K562 (cell line): Measurements from ENCODE around the gene TBX1. TPM values are rescaled to one million over a fixed set of nuclear protein-coding genes. Genes with fewer than 3 reads are reported as not detected.

Experiments used
- ARHGAP35 ChIP-seq: fragments of 450-650 bp; IDR thresholded peaks from 2 replicates; pipeline ENCODE4 v1.6.1; 2018; ENCODE audit not compliant: partially characterized antibody
- BRD9 ChIP-seq: fragments of 450-650 bp; IDR thresholded peaks from 2 replicates; pipeline ENCODE4 v1.6.1; 2018; ENCODE audit warnings: low read depth; ENCODE audit not compliant: partially characterized antibody
- CHD2 ChIP-seq: IDR thresholded peaks from 2 replicates; pipeline ENCODE4 v1.6.1; 2011; ENCODE audit warnings: low read depth, low read length
- HDAC1 ChIP-seq, 2 experiments: fragments of 450-650 bp; IDR thresholded peaks; 2 replicates each; pipeline ENCODE4 v1.6.1; 2016 to 2017; ENCODE audit warnings: inconsistent platforms in 1 of 2, mild to moderate bottlenecking in 1 of 2, moderate library complexity in 1 of 2
- HOXB6 ChIP-seq: fragments of 250-450 bp; sonication (Bioruptor Pico); IDR thresholded peaks from 2 replicates; pipeline ENCODE4 v1.5.1; 2022; ENCODE audit warnings: mild to moderate bottlenecking, borderline replicate concordance
- KDM5B ChIP-seq: fragments of 200-600 bp; sonication (generic); IDR thresholded peaks from 2 replicates; pipeline ENCODE4 v1.6.1; 2012; ENCODE audit warnings: low read depth, mild to moderate bottlenecking, moderate library complexity, low read length, control low read depth, inconsistent platforms; ENCODE audit not compliant: insufficient replicate concordance
- MYC ChIP-seq, 2 experiments: fragments of 250-450 bp in 1 of 2; sonication (Bioruptor Pico) in 1 of 2; IDR thresholded peaks; 2 replicates each; pipeline versions ENCODE4 v1.5.1 to v1.6.1; 2012 to 2021; ENCODE audit warnings: low read depth in 2 of 2, borderline replicate concordance in 1 of 2, improper control_type of control experiment in 1 of 2, low read length in 1 of 2, mild to moderate bottlenecking in 1 of 2, moderate library complexity in 1 of 2
- NCOA6 ChIP-seq: fragments of 450-650 bp; IDR thresholded peaks from 2 replicates; pipeline ENCODE4 v1.6.1; 2017; ENCODE audit warnings: mild to moderate bottlenecking
- NUFIP1 ChIP-seq: fragments of 450-650 bp; IDR thresholded peaks from 2 replicates; pipeline ENCODE4 v1.6.1; 2018; ENCODE audit not compliant: partially characterized antibody
- POLR2A ChIP-seq: fragments of 450-650 bp; conservative IDR thresholded peaks from 2 replicates; pipeline ENCODE4 v1.6.1; 2016
- POLR2AphosphoS2 ChIP-seq: IDR thresholded peaks from 2 replicates; pipeline ENCODE4 v1.6.1; 2012; ENCODE audit warnings: low read length, improper control_type of control experiment
- SIRT6 ChIP-seq: IDR thresholded peaks from one replicate; pipeline ENCODE4 v1.6.1; 2012; ENCODE audit warnings: low read depth, mild to moderate bottlenecking, control low read depth, inconsistent platforms, low read length, moderate library complexity
- SLC30A9 ChIP-seq: fragments of 250-450 bp; sonication (Bioruptor Pico); IDR thresholded peaks from 2 replicates; pipeline ENCODE4 v1.8.0; 2022; ENCODE audit warnings: mild to moderate bottlenecking, moderate library complexity
- SMARCA5 ChIP-seq: fragments of 450-650 bp; IDR thresholded peaks from 2 replicates; pipeline ENCODE4 v1.6.1; 2016
- SP2 ChIP-seq: IDR thresholded peaks from 2 replicates; pipeline ENCODE4 v1.6.1; 2011; ENCODE audit warnings: mild to moderate bottlenecking, low read depth, low read length, moderate library complexity; ENCODE audit not compliant: poor library complexity, severe bottlenecking; ENCODE audit errors: extremely low read depth
- SUPT5H ChIP-seq: fragments of 450-650 bp; IDR thresholded peaks from 2 replicates; pipeline ENCODE4 v1.6.1; 2016
- TAF15 ChIP-seq: fragments of 200-400 bp; formaldehyde crosslinking; IDR thresholded peaks from 2 replicates; pipeline ENCODE4 v1.6.1; 2017; ENCODE audit warnings: mild to moderate bottlenecking, low read depth, low read length, moderate library complexity
- TRIM28 ChIP-seq: fragments of 450-650 bp; IDR thresholded peaks from 2 replicates; pipeline ENCODE4 v1.6.1; 2017
- ZNF143 ChIP-seq: sonication (generic); formaldehyde crosslinking; IDR thresholded peaks from 2 replicates; pipeline ENCODE4 v1.9.0; 2022; ENCODE audit warnings: mild to moderate bottlenecking, missing genetic modification reagents
- ZNF184 ChIP-seq: sonication (generic); formaldehyde crosslinking; IDR thresholded peaks from 2 replicates; pipeline ENCODE4 v1.5.0; 2020; ENCODE audit warnings: missing genetic modification reagents
- ZNF830 ChIP-seq: fragments of 250-450 bp; sonication (Bioruptor Pico); IDR thresholded peaks from 2 replicates; pipeline ENCODE4 v1.5.0; 2021; ENCODE audit warnings: mild to moderate bottlenecking
- polyA plus RNA-seq, 8 experiments: library from polyadenylated mRNA; depleted of rRNA in 4 of 8; stranded (reverse) in 5 of 8; unstranded in 3 of 8; fragments of >200 nt; fragmentation: Nextera tagmentation in 2 of 8; fragmentation: Illumina TruSeq in 1 of 8; extraction: Ambion mirVana in 2 of 8; extraction: Trizol in 1 of 8; gene quantifications; 2 replicates each; pipeline versions ENCODE4 v1.2.1 to v1.2.3, GENCODE V29; 2011 to 2014; ENCODE audit warnings: inconsistent platforms in 1 of 8, missing spikeins in 1 of 8
- total RNA-seq, 7 experiments: library from RNA; depleted of rRNA in 6 of 7; stranded (reverse); fragments of >200 nt in 6 of 7; fragmentation: Illumina TruSeq in 2 of 7; extraction: Trizol in 2 of 7; gene quantifications; 2 replicates each; pipeline versions ENCODE4 v1.2.1 to v1.2.3, GENCODE V29; 2011 to 2021; ENCODE audit warnings: low replicate concordance in 1 of 7
- TF ChIP-seq, protein P1 (sequence below), 2 experiments: fragments of 450-650 bp in 1 of 2; IDR thresholded peaks; 2 replicates each; pipeline ENCODE4 v1.6.1; 2011 to 2017; ENCODE audit warnings: low read depth in 2 of 2, antibody characterized with exemption in 1 of 2, borderline replicate concordance in 1 of 2, low read length in 1 of 2, mild to moderate bottlenecking in 1 of 2, mixed read lengths in 1 of 2; ENCODE audit not compliant: control insufficient read depth in 1 of 2
- TF ChIP-seq, protein P2 (sequence below): fragments of 250-450 bp; sonication (Bioruptor Pico); IDR thresholded peaks from 2 replicates; pipeline ENCODE4 v1.8.0; 2021; ENCODE audit warnings: borderline replicate concordance, mild to moderate bottlenecking, moderate library complexity; ENCODE audit not compliant: poor library complexity, severe bottlenecking
- TF ChIP-seq, protein P3 (sequence below): fragments of 250-450 bp; sonication (Bioruptor Pico); IDR thresholded peaks from 2 replicates; pipeline ENCODE4 v1.8.0; 2021; ENCODE audit warnings: moderate library complexity, mild to moderate bottlenecking, inconsistent platforms

The TBX1 gene
- total and polyA plus RNA-seq, 9 of the 15 experiments (the other 6 are each of a cell fraction or from before 2014, with no cell fraction given) = 0.07 to 35.0 (median 3.9) TPM

DNA sequence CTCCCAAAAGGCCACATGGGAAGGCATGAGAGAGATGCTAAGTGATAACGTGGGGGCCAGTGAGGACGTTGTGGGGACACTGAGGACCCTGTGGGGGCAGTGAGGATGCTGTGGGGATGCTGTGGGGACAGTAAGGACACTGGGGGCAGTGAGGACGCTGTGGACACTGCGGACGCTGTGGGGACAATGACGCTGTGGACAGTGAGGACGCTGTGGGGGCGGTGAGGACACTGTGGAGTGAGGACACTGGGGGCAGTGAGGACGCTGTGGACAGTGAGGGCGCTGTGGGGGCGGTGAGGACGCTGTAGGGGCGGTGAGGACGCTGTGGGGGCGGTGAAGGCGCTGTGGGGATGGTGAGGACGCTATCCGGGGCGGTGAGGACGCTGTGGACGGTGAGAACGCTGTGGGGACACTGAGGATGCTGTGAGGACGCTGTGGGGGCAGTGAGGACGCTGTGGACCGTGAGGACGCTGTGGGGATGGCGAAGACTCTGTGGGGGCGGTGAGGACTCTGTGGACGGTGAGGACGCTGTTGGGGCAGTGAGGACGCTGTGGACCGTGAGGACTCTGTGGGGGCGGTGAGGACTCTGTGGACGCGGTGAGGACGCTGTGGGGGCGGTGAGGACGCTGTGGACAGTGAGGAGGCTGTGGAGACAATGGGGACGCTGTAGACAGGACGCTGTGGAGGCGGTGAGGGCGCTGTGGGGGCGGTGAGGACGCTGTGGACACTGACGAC lies 35.5 kb upstream of the TBX1 start (continued):
- 0 out of 2 replicates have a peak, but pooled peaks have one; percentile 12 for TF ChIP-seq SMARCA5
- TF ChIP-seq ZNF184 (CRISPR knock-in tag) = no peak
- peak; percentile 51 for TF ChIP-seq SIRT6
- TF ChIP-seq NCOA6 = no peak
- TF ChIP-seq, protein P1, sequence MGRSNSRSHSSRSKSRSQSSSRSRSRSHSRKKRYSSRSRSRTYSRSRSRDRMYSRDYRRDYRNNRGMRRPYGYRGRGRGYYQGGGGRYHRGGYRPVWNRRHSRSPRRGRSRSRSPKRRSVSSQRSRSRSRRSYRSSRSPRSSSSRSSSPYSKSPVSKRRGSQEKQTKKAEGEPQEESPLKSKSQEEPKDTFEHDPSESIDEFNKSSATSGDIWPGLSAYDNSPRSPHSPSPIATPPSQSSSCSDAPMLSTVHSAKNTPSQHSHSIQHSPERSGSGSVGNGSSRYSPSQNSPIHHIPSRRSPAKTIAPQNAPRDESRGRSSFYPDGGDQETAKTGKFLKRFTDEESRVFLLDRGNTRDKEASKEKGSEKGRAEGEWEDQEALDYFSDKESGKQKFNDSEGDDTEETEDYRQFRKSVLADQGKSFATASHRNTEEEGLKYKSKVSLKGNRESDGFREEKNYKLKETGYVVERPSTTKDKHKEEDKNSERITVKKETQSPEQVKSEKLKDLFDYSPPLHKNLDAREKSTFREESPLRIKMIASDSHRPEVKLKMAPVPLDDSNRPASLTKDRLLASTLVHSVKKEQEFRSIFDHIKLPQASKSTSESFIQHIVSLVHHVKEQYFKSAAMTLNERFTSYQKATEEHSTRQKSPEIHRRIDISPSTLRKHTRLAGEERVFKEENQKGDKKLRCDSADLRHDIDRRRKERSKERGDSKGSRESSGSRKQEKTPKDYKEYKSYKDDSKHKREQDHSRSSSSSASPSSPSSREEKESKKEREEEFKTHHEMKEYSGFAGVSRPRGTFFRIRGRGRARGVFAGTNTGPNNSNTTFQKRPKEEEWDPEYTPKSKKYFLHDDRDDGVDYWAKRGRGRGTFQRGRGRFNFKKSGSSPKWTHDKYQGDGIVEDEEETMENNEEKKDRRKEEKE (IDR thresholded peaks at IDR 0.05; ENCODE audit: borderline replicate concordance in 1 of 2, control insufficient read depth in 1 of 2, low read depth in 2 of 2, low read length in 1 of 2) = peak in 1 of 2 experiments; percentile 25; a peak in 1 of 4 replicates
- TF ChIP-seq NUFIP1 = no peak
- peak; percentile 85; the same call in 1 of the 2 replicates for TF ChIP-seq TAF15
- no peak for TF ChIP-seq SLC30A9 (CRISPR knock-in tag)
- peak; percentile 33 for TF ChIP-seq CHD2
- no peak for TF ChIP-seq ZNF143 (CRISPR knock-in tag)
- TF ChIP-seq SUPT5H = peak; percentile 98
- TF ChIP-seq POLR2AphosphoS2 = peak; percentile 97
- TF ChIP-seq, protein P2, sequence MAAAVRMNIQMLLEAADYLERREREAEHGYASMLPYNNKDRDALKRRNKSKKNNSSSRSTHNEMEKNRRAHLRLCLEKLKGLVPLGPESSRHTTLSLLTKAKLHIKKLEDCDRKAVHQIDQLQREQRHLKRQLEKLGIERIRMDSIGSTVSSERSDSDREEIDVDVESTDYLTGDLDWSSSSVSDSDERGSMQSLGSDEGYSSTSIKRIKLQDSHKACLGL (CRISPR knock-in tag) = peak; percentile 5
- TF ChIP-seq POLR2A = peak; percentile 93
- peak; percentile 6 for TF ChIP-seq ARHGAP35
- TF ChIP-seq MYC (IDR thresholded peaks at IDR 0.05; ENCODE audit: low read depth, low read length) = no peak
- TF ChIP-seq MYC (CRISPR knock-in tag; IDR thresholded peaks at IDR 0.05; ENCODE audit: borderline replicate concordance, low read depth) = 0 out of 2 replicates have a peak, but pooled peaks have one; percentile 27
- TF ChIP-seq SP2 = peak; percentile 2
- no peak for TF ChIP-seq ZNF830
- TF ChIP-seq, protein P3, sequence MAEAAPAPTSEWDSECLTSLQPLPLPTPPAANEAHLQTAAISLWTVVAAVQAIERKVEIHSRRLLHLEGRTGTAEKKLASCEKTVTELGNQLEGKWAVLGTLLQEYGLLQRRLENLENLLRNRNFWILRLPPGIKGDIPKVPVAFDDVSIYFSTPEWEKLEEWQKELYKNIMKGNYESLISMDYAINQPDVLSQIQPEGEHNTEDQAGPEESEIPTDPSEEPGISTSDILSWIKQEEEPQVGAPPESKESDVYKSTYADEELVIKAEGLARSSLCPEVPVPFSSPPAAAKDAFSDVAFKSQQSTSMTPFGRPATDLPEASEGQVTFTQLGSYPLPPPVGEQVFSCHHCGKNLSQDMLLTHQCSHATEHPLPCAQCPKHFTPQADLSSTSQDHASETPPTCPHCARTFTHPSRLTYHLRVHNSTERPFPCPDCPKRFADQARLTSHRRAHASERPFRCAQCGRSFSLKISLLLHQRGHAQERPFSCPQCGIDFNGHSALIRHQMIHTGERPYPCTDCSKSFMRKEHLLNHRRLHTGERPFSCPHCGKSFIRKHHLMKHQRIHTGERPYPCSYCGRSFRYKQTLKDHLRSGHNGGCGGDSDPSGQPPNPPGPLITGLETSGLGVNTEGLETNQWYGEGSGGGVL (CRISPR knock-in tag) = no peak
- TF ChIP-seq KDM5B = peak; percentile 68
- TF ChIP-seq HDAC1 (IDR thresholded peaks at IDR 0.05) = peak in 1 of 2 experiments; percentile 50; a peak in 1 of 4 replicates
- no peak for TF ChIP-seq TRIM28
- TF ChIP-seq HOXB6 (CRISPR knock-in tag) = peak; percentile 3; the same call in 1 of the 2 replicates
- TF ChIP-seq BRD9 = no peak
